Eye (tissue), 1 donor: ENCODE data around the gene RAB6A.
"Not testable (repeated sequence)": the region's sequence is repeated elsewhere in the genome, so short reads cannot be mapped to it uniquely, and the experiment has no call there.

Source experiments
- DNase-seq: peaks from one replicate; pipeline ENCODE4 v3.0.0-alpha.2; 2015

RAB6A gene

DNA sequence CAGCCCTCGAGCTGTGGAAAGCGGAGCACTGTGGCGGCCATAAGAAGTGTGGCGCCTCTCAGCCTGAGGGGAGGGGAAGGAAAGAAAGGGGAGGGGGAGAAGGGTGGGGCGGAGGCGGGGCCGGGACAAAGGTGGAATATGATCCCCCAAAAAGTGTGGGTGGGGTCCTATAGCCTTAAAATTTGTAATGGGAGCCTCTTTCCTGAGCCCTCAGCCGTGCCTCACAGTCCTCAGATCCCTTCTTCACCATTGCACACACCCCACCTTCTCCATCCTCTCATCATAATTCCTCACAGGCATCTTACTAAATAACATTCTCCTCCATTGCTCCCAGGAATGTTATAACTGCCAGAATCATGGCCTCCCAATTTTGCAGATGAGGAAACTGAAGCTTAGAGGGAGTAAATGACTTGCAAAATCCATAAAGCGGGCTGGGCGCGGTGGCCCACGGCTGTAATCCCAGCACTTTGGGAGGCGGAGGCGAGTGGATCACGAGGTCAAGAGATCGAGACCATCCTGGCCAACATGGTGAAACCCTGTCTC, 600 bp upstream of the RAB6A start:
- DNase-seq: no peak

GRCh38 chr11:73760135-73760678, 667 bp downstream of the RAB6A start:
- peak; percentile 78 for DNase-seq

DNA sequence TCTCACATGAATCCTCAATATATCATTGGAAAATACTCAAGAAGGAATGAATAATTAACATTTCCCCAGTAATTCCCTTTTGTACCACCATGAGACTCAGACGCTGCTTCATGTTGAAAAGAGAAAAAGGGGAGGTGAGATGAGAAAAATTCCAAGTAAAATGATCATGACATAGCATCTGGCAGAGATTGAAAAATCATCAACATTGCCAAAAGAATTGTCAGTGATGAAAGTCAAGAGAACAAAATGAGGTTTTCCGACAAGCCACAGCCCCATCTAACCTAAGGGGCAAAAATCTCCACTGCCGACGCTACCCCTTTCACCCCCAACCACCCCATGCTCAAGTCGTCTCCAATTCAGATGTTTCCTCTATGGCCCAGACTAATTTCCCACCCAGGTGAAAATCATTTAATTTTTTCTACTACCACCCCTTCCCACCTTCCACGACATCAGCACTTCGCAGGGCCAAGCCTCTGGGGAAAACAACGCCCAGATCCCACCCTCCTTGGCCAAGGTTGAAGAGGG, 1.2 kb downstream of the RAB6A start:
- peak; percentile 76 for DNase-seq

GRCh38 chr11:73758451-73758850, 2.4 kb downstream of the RAB6A start:
- DNase-seq: no peak

DNA sequence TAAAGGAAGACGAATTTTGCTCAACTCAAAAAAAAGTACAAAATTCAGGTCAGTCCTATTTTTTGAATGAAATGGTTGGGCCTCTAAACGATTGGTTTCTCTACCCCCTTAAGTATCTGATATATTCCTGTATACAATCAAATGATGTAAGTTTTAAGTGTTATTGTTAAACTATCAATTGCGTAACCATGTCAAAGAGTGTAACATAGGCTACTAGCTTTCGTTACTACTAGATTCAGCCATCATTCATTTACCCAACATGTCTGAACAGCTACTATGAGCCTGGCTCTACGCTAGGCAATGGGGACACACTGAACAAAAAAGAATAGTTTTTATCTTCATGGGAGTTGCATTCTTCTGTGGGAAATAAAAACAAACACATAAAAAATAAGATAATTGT, 3.3 kb downstream of the RAB6A start:
- DNase-seq: peak; percentile 15

- no peak for DNase-seq
These were observed 5.2 kb downstream of the RAB6A start for GRCh38 chr11:73755670-73756069.

- DNase-seq: no peak
These were observed 6.9 kb downstream of the RAB6A start for GRCh38 chr11:73753938-73754337.

- no peak for DNase-seq
These were observed 8.0 kb downstream of the RAB6A start for GRCh38 chr11:73752903-73753302.

DNA sequence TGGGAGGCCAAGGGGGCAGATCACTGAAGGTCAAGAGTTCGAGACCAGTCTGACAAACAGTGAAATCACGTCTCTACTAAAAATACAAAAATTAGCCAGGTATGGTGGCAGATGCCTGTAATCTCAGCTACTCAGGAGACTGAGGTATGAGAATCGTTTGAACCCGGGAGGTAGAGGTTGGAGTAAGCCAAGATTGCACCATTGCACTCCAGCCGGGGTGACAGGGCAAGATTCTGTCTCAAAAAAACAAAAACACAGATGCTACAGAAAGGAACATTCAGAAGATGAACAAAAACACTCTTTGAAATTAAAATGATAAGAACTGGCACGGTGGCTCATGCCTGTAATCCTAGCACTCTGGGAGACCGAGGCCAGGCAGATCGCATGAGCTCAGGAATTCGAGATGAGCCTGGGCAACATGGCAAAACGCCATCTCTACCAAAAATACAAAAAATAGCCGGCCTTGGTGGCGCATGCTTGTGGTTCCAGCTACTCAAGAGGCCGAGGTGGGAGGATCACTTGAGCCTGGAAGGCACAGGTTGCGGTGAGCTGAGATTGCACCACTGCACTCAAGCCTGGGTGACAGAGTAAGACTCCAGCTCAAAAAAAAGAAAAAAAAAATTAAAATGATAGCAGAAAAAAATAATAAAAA, 8.5 kb downstream of the RAB6A start:
- DNase-seq: no peak

GRCh38 chr11:73750862-73751261, 10.0 kb downstream of the RAB6A start:
- DNase-seq: not testable (repeated sequence)

- no peak for DNase-seq
These were observed 10.6 kb downstream of the RAB6A start for GRCh38 chr11:73750228-73750627.

DNA sequence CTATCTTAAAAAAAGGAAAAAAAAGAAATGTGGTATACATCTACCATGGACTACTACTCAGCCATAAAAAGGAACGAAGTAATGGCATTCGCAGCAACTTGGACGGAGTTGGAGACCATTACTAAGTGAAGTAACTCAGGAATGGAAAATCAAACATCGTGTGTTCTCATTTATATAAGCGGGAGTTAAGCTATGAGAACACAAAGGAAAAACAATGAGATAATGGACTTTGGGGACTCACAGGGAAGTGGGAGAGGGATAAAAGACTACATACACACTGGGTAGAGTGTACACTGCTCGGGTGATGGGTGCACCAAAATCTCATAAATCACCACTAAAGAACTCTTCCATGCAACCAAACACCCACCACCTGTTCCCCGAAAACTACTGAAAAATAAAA, 11.8 kb downstream of the RAB6A start:
- no peak for DNase-seq

- DNase-seq: no peak
These were observed 12.6 kb downstream of the RAB6A start for GRCh38 chr11:73748300-73748699.

GRCh38 chr11:73747762-73748161, 13.1 kb downstream of the RAB6A start:
- no peak for DNase-seq

GRCh38 chr11:73746701-73747100, 14.2 kb downstream of the RAB6A start:
- DNase-seq: no peak

GRCh38 chr11:73743045-73743444, 17.8 kb downstream of the RAB6A start:
- DNase-seq: no peak

DNA sequence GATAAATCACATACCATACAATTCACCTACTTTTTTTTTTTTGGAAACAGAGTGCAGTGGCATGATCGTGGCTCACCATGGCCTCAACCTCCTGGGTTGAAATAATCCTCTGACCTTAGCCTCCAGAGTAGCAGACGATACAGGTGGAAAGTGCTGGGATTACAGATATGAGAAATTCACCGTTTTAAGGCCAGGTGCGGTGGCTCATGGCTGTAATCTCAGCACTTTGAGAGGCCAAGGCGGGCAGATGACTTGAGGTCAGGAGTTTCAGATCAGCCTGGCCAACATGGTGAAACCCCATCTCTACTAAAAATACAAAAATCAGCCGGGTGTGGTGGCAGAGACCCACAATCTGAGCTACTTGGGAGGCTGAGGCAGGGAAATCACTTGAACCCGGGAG, 24.9 kb downstream of the RAB6A start:
- not testable (repeated sequence) for DNase-seq

DNA sequence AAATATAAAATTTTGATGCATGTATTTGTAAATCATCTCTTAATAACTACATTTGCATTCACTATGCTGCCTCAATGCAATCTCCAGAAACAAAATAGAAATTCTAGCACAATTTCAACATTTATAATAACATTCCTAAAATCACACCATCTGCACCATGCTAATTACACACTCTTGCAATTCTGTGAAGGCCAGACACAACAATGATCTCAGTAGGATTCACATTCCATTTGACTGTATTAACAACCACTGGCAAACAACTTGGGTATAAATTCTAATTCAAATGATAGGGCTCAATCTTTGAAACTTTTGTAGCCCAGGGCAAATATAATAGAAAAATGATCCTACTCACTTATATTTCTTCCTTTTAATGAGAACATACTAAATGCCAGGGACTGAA, 25.9 kb downstream of the RAB6A start:
- no peak for DNase-seq

GRCh38 chr11:73734011-73734410, 26.9 kb downstream of the RAB6A start:
- not testable (repeated sequence) for DNase-seq

DNA sequence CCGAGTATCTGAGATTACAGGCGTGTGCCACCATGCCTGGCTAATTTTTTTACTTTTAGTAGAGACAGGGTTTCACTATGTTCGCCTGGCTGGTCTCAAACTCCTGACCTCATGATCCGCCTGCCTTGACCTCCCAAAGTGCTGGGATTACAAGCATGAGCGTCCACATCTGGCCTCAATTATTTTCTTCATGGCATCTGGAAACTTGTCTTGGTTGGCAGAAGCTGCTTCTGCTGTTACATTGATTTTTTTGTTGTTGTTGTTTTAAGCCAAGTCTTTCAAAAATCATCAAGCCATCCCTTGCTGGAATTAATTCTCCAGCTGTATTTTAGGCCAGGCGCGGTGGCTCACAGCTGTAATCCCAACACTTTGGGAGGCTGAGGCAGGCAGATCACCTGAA, 27.9 kb downstream of the RAB6A start:
- not testable (repeated sequence) for DNase-seq

DNA sequence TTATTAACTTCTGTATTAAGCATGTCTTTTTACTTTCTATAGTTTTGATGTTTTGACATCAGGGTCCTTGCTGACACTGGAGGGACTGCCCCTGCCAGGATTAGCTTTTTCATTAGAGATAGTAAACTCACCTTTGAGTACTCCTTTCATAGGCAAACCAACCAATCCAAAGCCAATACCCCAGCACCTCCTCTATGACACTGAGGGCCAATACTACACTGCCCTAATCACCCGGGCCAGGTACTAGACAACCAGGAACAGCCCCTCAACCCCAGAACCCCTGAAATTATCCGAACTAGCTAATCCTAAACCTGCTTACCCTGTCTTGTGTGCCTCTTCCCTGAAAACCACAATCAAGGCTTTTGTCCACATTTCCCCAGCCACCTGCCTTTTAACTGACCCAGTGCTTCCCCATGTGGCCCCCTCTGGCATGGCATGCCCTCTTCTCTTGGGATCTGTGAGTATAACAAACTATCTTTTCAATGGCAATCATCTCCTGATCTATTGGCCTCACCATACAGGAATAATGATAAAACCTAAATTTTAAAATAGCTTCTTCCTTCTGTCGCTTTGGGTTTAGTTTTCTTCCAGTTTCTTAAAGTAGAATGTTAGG, 31.2 kb downstream of the RAB6A start:
- peak; percentile 14 for DNase-seq

- no peak for DNase-seq
These were observed 32.9 kb downstream of the RAB6A start for GRCh38 chr11:73728000-73728399.

GRCh38 chr11:73726825-73727224, 34.0 kb downstream of the RAB6A start:
- DNase-seq: no peak

GRCh38 chr11:73717136-73717535, 43.7 kb downstream of the RAB6A start:
- no peak for DNase-seq
